Left ventricle myocardium inferior (tissue), 1 donor: ENCODE results near the gene KIF21B. TPM values are rescaled to one million over a fixed set of nuclear protein-coding genes. Genes with fewer than 3 reads are reported as not detected.

Source experiments
- DNase-seq: peaks from one replicate; pipeline ENCODE4 v3.0.0-alpha.2; 2020
- H3K27ac ChIP-seq: fragments of 200-600 bp; replicated peaks from 2 replicates; pipeline ENCODE4 v1.8.0; 2021
- H3K27me3 ChIP-seq: fragments of 200-600 bp; 2 replicates; pipeline ENCODE4 v1.8.0; 2021; ENCODE audit warnings: low read depth
- H3K36me3 ChIP-seq: fragments of 200-600 bp; 2 replicates; pipeline ENCODE4 v1.8.0; 2021
- H3K4me1 ChIP-seq: fragments of 200-600 bp; 2 replicates; pipeline ENCODE4 v1.8.0; 2021
- H3K4me3 ChIP-seq: fragments of 200-600 bp; 2 replicates; pipeline ENCODE4 v1.8.0; 2021; ENCODE audit warnings: mild to moderate bottlenecking, moderate library complexity
- H3K9me3 ChIP-seq: fragments of 200-600 bp; replicated peaks from 2 replicates; pipeline ENCODE4 v1.8.0; 2021
- CTCF ChIP-seq: fragments of 200-600 bp; IDR thresholded peaks from 2 replicates; pipeline ENCODE4 v1.8.0; 2021; ENCODE audit warnings: antibody characterized with exemption, mild to moderate bottlenecking, borderline replicate concordance
- intact Hi-C: fragments of 100-400 bp; cut with micrococcal nuclease; formaldehyde crosslinking; loops from one replicate; pipeline ENCODE4 v1.11.0; 2022
- total RNA-seq: library from RNA; stranded (reverse); fragmentation: NEBNext Ultra II Directional; extraction: Animal tissue kit (Norgen Biotek cat#: 25700); gene quantifications from one replicate; pipeline ENCODE4 v1.2.1, GENCODE V29; 2021
- donor health status: DM: no; HTN: yes; CAD: no; lungs with severe emphysema.

Gene KIF21B
- total RNA-seq, 1 donor from 2014 or later, result 0.47 TPM

GRCh38 chr1:200971428-200971903 lies 52.0 kb downstream of the KIF21B start:
- Histone ChIP-seq H3K4me3 (no peak overlapping the region), H3K27ac (no peak overlapping the region), H3K36me3 (no peaks in the 10 kb centered on the region), H3K9me3 (no peaks in the 10 kb centered on the region), H3K4me1 (peaks cover 14% of the 10 kb centered on the region), H3K27me3 (peaks cover 6% of the 10 kb centered on the region)
- TF ChIP-seq CTCF, result no peak
- no peak for DNase-seq
- intact Hi-C loops, result loop anchor here (10.0 kb wide), 1 partner anchor 143 kb away; the partner anchor contains the start of gene CACNA1S

- TF ChIP-seq CTCF, result no peak
- peaks cover 14% of the 10 kb centered on the region for H3K4me1 ChIP-seq
- H3K4me3 ChIP-seq, result no peak overlapping the region
- no peak for DNase-seq
- no peaks in the 10 kb centered on the region for H3K36me3 ChIP-seq
- no peaks in the 10 kb centered on the region for H3K9me3 ChIP-seq
- intact Hi-C loops, result loop anchor here (10.0 kb wide), 1 partner anchor 144 kb away; the partner anchor contains the start of gene CACNA1S
- peaks cover 6% of the 10 kb centered on the region for H3K27me3 ChIP-seq
- H3K27ac ChIP-seq, result no peak overlapping the region
These were observed 52.6 kb downstream of the KIF21B start for GRCh38 chr1:200970771-200971427.

- no peak overlapping the region for H3K4me3 ChIP-seq
- peaks cover 6% of the 10 kb centered on the region for H3K27me3 ChIP-seq
- TF ChIP-seq CTCF, result no peak
- H3K9me3 ChIP-seq, result no peaks in the 10 kb centered on the region
- H3K4me1 ChIP-seq, result peaks cover 14% of the 10 kb centered on the region
- intact Hi-C loops, result loop anchor here (10.0 kb wide), 1 partner anchor 145 kb away; the partner anchor contains the start of gene CACNA1S
- no peaks in the 10 kb centered on the region for H3K36me3 ChIP-seq
- no peak for DNase-seq
- no peak overlapping the region for H3K27ac ChIP-seq
These were observed 53.6 kb downstream of the KIF21B start for GRCh38 chr1:200969726-200970561.

- intact Hi-C loops, result no loop called here
- Histone ChIP-seq H3K9me3 (no peaks in the 10 kb centered on the region), H3K4me1 (peaks cover 14% of the 10 kb centered on the region), H3K4me3 (no peak overlapping the region), H3K27me3 (peaks cover 6% of the 10 kb centered on the region), H3K36me3 (no peaks in the 10 kb centered on the region), H3K27ac (no peak overlapping the region)
- DNase-seq, result no peak
- TF ChIP-seq CTCF, result no peak
These were observed 54.8 kb downstream of the KIF21B start for GRCh38 chr1:200968469-200969410.
